Naive B cell (primary cell): ENCODE data around the gene ZNF525. TPM values are rescaled to one million over a fixed set of nuclear protein-coding genes. Genes with fewer than 3 reads are reported as not detected.
"Not testable (repeated sequence)": the region's sequence is repeated elsewhere in the genome, so short reads cannot be mapped to it uniquely, and the experiment has no call there.

Experiments
- ATAC-seq, 2 donors: fragments of 150-1000 bp; cut with Tn5 transposase; 2 replicates each; pipeline ENCODE4 v1.10.0; 2021; ENCODE audit warnings: low read depth in 2 of 2, mild to moderate bottlenecking in 2 of 2, moderate library complexity in 2 of 2
- DNase-seq: peaks from one replicate; pipeline ENCODE4 v3.0.0; 2022
- H3K27ac Mint-ChIP-seq, 6 donors: one replicate each; pipeline ENCODE4 v1.8.0; 2020 to 2022; ENCODE audit warnings: mild to moderate bottlenecking in 6 of 6, mixed read lengths in 6 of 6, moderate library complexity in 5 of 6, inconsistent platforms in 2 of 6
- H3K27me3 Mint-ChIP-seq, 3 donors: one replicate each; pipeline ENCODE4 v1.8.0; 2021 to 2022; ENCODE audit warnings: mixed read lengths in 3 of 3, mild to moderate bottlenecking in 1 of 3
- H3K36me3 Mint-ChIP-seq, 2 donors: one replicate each; pipeline ENCODE4 v1.8.0; 2020 to 2022; ENCODE audit warnings: mixed read lengths in 2 of 2, inconsistent platforms in 1 of 2, mild to moderate bottlenecking in 1 of 2
- H3K4me1 Mint-ChIP-seq, 3 donors: one replicate each; pipeline ENCODE4 v1.8.0; 2020 to 2022; ENCODE audit warnings: mixed read lengths in 3 of 3, inconsistent platforms in 1 of 3, mild to moderate bottlenecking in 1 of 3, moderate library complexity in 1 of 3
- H3K4me3 Mint-ChIP-seq, 8 donors: one replicate each; pipeline ENCODE4 v1.8.0; 2020 to 2022; ENCODE audit warnings: mild to moderate bottlenecking in 8 of 8, mixed read lengths in 8 of 8, moderate library complexity in 8 of 8, inconsistent platforms in 2 of 8
- H3K9me3 Mint-ChIP-seq, 7 donors: one replicate each; pipeline ENCODE4 v1.8.0; 2020 to 2022; ENCODE audit warnings: mixed read lengths in 7 of 7, mild to moderate bottlenecking in 5 of 7, inconsistent platforms in 2 of 7, moderate library complexity in 1 of 7
- polyA plus RNA-seq, 6 donors: library from polyadenylated mRNA; unstranded; fragments of 300-500 nt; fragmentation: Illumina TruSeq; gene quantifications; one replicate each; pipeline ENCODE4 v1.2.3, GENCODE V29; 2021; ENCODE audit warnings: low read depth in 6 of 6

ZNF525 gene
- polyA plus RNA-seq, 6 donors from 2014 or later, result 5.6 to 17.6 (median 11.1) TPM

DNA sequence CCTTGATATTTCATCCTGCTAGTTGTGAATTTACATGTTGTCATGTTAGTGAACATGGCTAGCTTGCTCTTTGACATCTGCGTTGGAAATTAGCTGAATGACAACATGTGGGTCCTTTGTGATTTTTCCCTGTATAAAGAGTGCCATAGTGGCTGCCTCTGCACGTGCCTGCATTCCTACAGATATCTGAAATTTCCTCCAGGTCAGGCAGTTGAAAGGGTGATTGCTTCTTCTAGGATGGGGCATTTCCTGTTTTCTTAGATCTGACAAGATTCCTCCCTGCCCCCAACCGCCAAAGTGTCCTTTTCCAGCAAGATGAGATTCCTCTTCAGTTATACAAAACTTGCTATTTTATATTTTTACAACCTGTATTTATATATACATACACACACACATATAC lies 8.8 kb downstream of the ZNF525 start:
- Mint-ChIP-seq H3K36me3 (peaks cover 44 to 58% of the 10 kb centered on the region in 2 donors), H3K27ac (peak overlapping the region in 1 of 6 donors; percentile 24), H3K4me1 (peaks cover 5 to 8% (median 5%) of the 10 kb centered on the region in 3 donors), H3K9me3 (peaks cover 5 to 29% (median 10%) of the 10 kb centered on the region in 7 donors), H3K27me3 (no peaks in the 10 kb centered on the region), H3K4me3 (no peak overlapping the region)
- ATAC-seq, result no peak
- DNase-seq, result no peak

- Mint-ChIP-seq H3K27me3 (no peaks in the 10 kb centered on the region), H3K27ac (no peak overlapping the region), H3K9me3 (peaks cover 5 to 33% (median 14%) of the 10 kb centered on the region in 7 donors), H3K36me3 (peaks cover 44 to 61% of the 10 kb centered on the region in 2 donors), H3K4me1 (peaks cover 5 to 8% (median 5%) of the 10 kb centered on the region in 3 donors), H3K4me3 (no peak overlapping the region)
- ATAC-seq, result no peak
- no peak for DNase-seq
Measured at GRCh38 chr19:53374743-53375142, 9.2 kb downstream of the ZNF525 start.

GRCh38 chr19:53381376-53381775 lies 15.9 kb downstream of the ZNF525 start:
- ATAC-seq (no peak), DNase-seq (no peak)
- Mint-ChIP-seq H3K4me1 (peaks cover 0 to 2% (median 0%) of the 10 kb centered on the region in 3 donors), H3K27me3 (no peaks in the 10 kb centered on the region), H3K9me3 (peaks cover 17 to 87% (median 76%) of the 10 kb centered on the region in 7 donors), H3K27ac (no peak overlapping the region), H3K36me3 (peaks cover 62 to 83% of the 10 kb centered on the region in 2 donors), H3K4me3 (no peak overlapping the region)

DNA sequence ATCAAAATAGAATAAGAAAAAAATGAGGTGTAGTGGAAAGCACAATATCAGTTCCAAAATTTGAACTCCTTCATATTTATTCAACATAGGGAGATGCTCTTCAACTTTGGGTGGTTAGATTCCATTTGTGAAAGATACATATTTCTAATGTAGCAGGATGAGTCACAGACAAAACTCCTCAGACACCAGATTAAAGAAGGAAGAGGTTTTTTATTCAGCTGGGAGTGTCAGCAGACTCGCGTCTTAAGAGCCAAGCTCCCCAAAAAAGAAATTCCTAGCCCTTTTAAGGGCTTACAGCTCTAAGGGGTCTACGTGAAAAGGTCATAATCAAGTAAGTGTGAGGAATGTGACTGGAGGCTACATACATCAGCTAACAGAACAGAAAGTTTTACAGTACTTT lies 22.7 kb downstream of the ZNF525 start:
- ATAC-seq (no peak), DNase-seq (no peak)
- Mint-ChIP-seq H3K4me1 (peaks cover 6 to 13% (median 12%) of the 10 kb centered on the region in 3 donors), H3K27ac (no peak overlapping the region), H3K9me3 (peaks cover 15 to 74% (median 68%) of the 10 kb centered on the region in 7 donors), H3K4me3 (no peak overlapping the region), H3K36me3 (peaks cover 36% of the 10 kb centered on the region in 2 donors), H3K27me3 (no peaks in the 10 kb centered on the region)

GRCh38 chr19:53388904-53389303 lies 23.4 kb downstream of the ZNF525 start:
- Mint-ChIP-seq H3K27me3 (no peaks in the 10 kb centered on the region), H3K4me3 (no peak overlapping the region), H3K4me1 (peaks cover 9 to 13% (median 12%) of the 10 kb centered on the region in 3 donors), H3K36me3 (peaks cover 29 to 31% of the 10 kb centered on the region in 2 donors), H3K27ac (no peak overlapping the region), H3K9me3 (peaks cover 14 to 67% (median 61%) of the 10 kb centered on the region in 7 donors)
- no peak for ATAC-seq
- DNase-seq, result no peak

DNA sequence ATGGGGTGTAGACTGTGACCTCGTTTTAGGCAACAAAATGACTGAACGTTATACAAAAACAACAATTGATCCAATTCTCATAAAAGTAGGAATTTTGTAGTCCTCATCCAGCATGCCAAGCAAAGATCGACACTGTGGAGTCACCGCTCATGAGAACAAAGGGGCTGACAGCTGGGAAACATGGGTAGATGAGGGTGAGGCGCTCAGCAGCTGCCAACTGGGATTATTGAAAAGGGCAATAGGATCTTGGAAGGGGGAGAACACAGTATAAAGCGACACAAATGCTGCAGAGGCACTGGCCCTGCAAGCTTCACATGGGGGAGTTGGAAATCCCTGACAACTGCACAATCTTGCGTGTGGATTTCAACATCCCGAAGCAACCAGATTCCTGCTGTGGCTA lies 24.1 kb downstream of the ZNF525 start:
- no peak for ATAC-seq
- Mint-ChIP-seq H3K27ac (no peak overlapping the region), H3K4me3 (no peak overlapping the region), H3K36me3 (peaks cover 27 to 29% of the 10 kb centered on the region in 2 donors), H3K9me3 (peaks cover 13 to 62% (median 54%) of the 10 kb centered on the region in 7 donors), H3K4me1 (peaks cover 11 to 16% (median 13%) of the 10 kb centered on the region in 3 donors), H3K27me3 (no peaks in the 10 kb centered on the region)
- DNase-seq, result no peak

- Mint-ChIP-seq H3K36me3 (peaks cover 22 to 25% of the 10 kb centered on the region in 2 donors), H3K9me3 (peaks cover 10 to 59% (median 53%) of the 10 kb centered on the region in 7 donors)
- no peak for ATAC-seq
Measured at GRCh38 chr19:53389978-53390377, 24.5 kb downstream of the ZNF525 start.

GRCh38 chr19:53394522-53394973 lies 29.0 kb downstream of the ZNF525 start:
- peak overlapping the region; percentile 46 to 94 (median 92) for H3K27ac Mint-ChIP-seq
- no peaks in the 10 kb centered on the region for H3K27me3 Mint-ChIP-seq
- DNase-seq (no peak), ATAC-seq (no peak)
- H3K4me1 Mint-ChIP-seq, result peaks cover 21 to 47% (median 33%) of the 10 kb centered on the region in 3 donors
- H3K36me3 Mint-ChIP-seq, result peaks cover 7 to 10% of the 10 kb centered on the region in 2 donors
- peak overlapping the region; percentile 85 to 99 (median 98) for H3K4me3 Mint-ChIP-seq
- peaks cover 4 to 18% (median 14%) of the 10 kb centered on the region in 7 donors for H3K9me3 Mint-ChIP-seq

More at GRCh38 chr19:53389978-53390377, 24.5 kb downstream of the ZNF525 start:
- no peak for DNase-seq
- Mint-ChIP-seq H3K27me3 (no peaks in the 10 kb centered on the region), H3K27ac (peak overlapping the region in 1 of 6 donors; percentile 64), H3K4me3 (no peak overlapping the region), H3K4me1 (peaks cover 14 to 20% (median 17%) of the 10 kb centered on the region in 3 donors)

- H3K27ac Mint-ChIP-seq, result peak within 1 kb of the TSS; percentile 68 to 94 (median 92)
- peaks cover 2 to 17% (median 11%) of the 10 kb centered on the region in 7 donors for H3K9me3 Mint-ChIP-seq
- peaks cover 19 to 43% (median 26%) of the 10 kb centered on the region in 3 donors for H3K4me1 Mint-ChIP-seq
- peak within 1 kb of the TSS; percentile 85 to 99 (median 98) for H3K4me3 Mint-ChIP-seq
- H3K27me3 Mint-ChIP-seq, result no peaks in the 10 kb centered on the region
- peak; percentile 98 to 99 for ATAC-seq
- H3K36me3 Mint-ChIP-seq, result peaks cover 10% of the 10 kb centered on the region in 2 donors
- peak; percentile 94 for DNase-seq
Measured at GRCh38 chr19:53394974-53395839, 29.7 kb downstream of the ZNF525 start, which contains the start of gene ZNF765. ZNF765 (plus strand) TSS chr19:53395149; CDS start chr19:53398016, 2,867 bp downstream.

DNA sequence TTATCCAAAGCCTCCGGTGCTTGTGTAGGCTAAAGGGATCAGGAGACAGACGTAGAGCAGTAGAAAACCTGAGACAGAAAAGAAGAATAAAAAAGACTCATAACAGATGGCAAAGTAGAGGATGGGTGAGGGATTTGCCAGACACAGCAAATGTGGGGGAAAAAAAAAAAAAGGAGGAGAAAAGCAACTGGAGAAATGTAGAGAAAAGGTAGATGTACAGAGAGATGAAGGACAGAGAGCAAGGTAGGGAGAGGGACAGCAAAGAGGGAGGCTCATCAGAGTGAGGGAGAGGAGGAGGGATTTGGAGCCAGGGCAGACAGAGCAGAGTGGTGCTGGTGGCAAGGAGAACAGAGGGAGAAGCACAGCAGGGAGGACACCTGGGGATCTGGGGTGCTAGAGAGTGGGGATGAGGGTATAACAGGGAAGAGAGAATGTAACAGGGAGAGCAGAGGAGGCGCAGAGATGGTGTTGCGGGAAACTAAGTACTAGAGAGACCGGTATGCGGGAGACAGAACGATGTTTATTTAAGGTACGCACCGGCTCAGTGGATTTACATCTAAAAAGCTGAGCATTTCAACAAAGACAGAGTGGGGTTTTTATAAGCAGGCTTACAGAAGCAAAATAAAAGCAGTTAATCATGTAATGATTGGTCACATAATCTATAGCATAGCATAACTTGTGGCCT lies 30.5 kb downstream of the ZNF525 start:
- Mint-ChIP-seq H3K4me3 (peak overlapping the region; percentile 85 to 99 (median 98)), H3K4me1 (peaks cover 20 to 39% (median 24%) of the 10 kb centered on the region in 3 donors), H3K27ac (peak overlapping the region; percentile 68 to 94 (median 88)), H3K36me3 (peaks cover 14% of the 10 kb centered on the region in 2 donors), H3K9me3 (peaks cover 2 to 15% (median 8%) of the 10 kb centered on the region in 7 donors)
- H3K27me3 Mint-ChIP-seq, DNase-seq, ATAC-seq: not testable (repeated sequence)

GRCh38 chr19:53396525-53396868 lies 31.0 kb downstream of the ZNF525 start:
- peak overlapping the region in 2 of 6 donors; percentile 84 to 92 for H3K27ac Mint-ChIP-seq
- ATAC-seq (no peak), DNase-seq (no peak)
- no peaks in the 10 kb centered on the region for H3K27me3 Mint-ChIP-seq
- H3K4me1 Mint-ChIP-seq, result peaks cover 20 to 39% (median 24%) of the 10 kb centered on the region in 3 donors
- H3K4me3 Mint-ChIP-seq, result peak overlapping the region; percentile 18 to 99 (median 95)
- peaks cover 14% of the 10 kb centered on the region in 2 donors for H3K36me3 Mint-ChIP-seq
- H3K9me3 Mint-ChIP-seq, result peaks cover 0 to 17% (median 6%) of the 10 kb centered on the region in 7 donors

DNA sequence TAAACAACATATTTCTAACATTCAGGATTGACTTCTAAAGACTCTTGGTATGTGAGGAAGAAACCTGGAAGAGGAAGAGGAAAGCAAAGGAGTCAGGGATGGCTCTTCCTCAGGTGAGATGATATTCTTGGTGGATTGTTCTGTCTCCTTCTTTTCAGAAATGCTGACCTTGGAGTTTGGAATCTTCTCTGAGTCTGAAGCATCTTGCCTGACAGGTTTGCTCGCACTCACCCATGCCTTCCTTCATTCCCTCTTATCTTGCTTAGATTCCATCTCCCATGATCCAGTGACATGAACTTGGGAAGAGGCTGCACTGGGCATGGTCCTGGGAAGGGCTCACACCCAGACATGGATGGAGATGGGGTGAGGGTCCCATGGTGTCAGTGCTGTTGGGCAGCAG lies 32.4 kb downstream of the ZNF525 start:
- Mint-ChIP-seq H3K27ac (peak overlapping the region in 1 of 6 donors; percentile 7), H3K36me3 (peaks cover 21 to 22% of the 10 kb centered on the region in 2 donors), H3K4me3 (peak overlapping the region in 2 of 8 donors; percentile 43 to 80), H3K9me3 (peaks cover 0 to 29% (median 8%) of the 10 kb centered on the region in 7 donors), H3K4me1 (peaks cover 20 to 39% (median 24%) of the 10 kb centered on the region in 3 donors)
- ATAC-seq, H3K27me3 Mint-ChIP-seq, DNase-seq: not testable (repeated sequence)
